ENCODE data around the gene BIRC6. TPM values are rescaled to one million over a fixed set of nuclear protein-coding genes. Genes with fewer than 3 reads are reported as not detected.

Gene BIRC6
- total RNA-seq, 1 experiment from 2014 or later: 63.1 TPM

DNA sequence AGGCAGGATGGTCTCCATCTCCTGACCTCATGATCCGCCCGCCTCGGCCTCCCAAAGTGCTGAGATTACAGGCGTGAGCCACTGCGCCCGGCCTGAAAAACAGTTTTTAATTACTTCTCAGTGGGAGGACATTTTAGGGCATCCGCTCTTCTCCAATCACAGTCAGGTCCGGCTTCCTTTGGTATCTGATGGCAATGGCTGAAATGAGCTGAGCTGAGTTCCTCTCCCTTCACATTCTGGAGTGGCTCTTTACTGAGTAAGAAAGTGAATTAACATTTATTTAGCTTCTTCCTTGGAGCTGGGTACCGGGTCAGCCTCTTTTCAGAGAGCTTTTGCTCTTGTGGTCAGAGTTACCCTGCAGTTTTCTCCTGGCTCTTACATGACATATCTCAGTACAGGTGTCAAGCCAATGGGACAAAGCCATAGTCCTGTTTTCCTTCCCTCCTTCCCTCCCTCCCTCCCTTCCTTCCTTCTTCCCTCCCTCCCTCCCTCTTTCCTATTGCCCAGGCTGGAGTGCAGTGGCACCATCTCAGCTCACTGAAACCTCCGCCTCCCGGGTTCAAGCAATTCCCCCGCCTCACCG is 269.9 kb downstream of the BIRC6 start (continued):
- no peak for TF ChIP-seq MLX (CRISPR knock-in tag; IDR thresholded peaks at IDR 0.05)

DNA sequence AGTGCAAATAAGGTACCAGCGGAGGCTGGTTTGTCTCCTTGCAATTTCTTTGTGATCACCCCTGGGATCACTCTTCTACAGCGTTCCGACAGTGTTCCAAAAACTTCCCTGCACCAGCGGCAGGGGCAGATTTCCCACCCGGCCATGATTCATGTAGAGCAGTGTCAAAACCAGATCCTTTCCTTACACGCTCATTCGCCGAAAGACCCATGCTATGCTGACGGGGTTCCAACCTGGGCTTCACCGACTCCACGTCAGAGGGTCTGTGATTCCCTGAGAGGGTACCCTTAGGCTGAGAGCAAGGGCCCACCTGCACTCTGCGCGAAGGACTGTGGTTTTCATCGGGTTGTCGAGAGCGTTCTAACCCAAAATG is 270.6 kb downstream of the BIRC6 start:
- Mint-ChIP-seq H3K36me3 (peaks cover 9% of the 10 kb centered on the region), H3K4me1 (peaks cover 16% of the 10 kb centered on the region), H3K27me3 (ENCODE audit: low read depth) (no peaks in the 10 kb centered on the region), H3K27ac (peak overlapping the region; percentile 97), H3K4me3 (peak overlapping the region; percentile 88), H3K9me3 (no peaks in the 10 kb centered on the region)
- DNase-seq (ENCODE audit: low spot score) (peak; percentile 55), ATAC-seq (peak; percentile 77)
- ChIA-PET CTCF (interaction anchor here (0.7 to 2.2 kb wide), 2 partner anchors 92 to 752 kb away, joined by 3 to 5 read pairs; no protein-coding TSS in a partner anchor), POLR2A (interaction anchor here (1.5 kb wide), 1 partner anchor 15 kb away, joined by 3 read pairs; no protein-coding TSS in a partner anchor)
- TF ChIP-seq, protein P1, sequence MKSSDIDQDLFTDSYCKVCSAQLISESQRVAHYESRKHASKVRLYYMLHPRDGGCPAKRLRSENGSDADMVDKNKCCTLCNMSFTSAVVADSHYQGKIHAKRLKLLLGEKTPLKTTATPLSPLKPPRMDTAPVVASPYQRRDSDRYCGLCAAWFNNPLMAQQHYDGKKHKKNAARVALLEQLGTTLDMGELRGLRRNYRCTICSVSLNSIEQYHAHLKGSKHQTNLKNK (CRISPR knock-in tag; IDR thresholded peaks at IDR 0.05): 0 out of 2 replicates have a peak, but pooled peaks have one; percentile 14
- 0 out of 2 replicates have a peak, but pooled peaks have one; percentile 20 for TF ChIP-seq PRRX2 (CRISPR knock-in tag; IDR thresholded peaks at IDR 0.05)
- no peak for TF ChIP-seq ZNF396 (CRISPR knock-in tag; IDR thresholded peaks at IDR 0.05; ENCODE audit: borderline replicate concordance)

DNA sequence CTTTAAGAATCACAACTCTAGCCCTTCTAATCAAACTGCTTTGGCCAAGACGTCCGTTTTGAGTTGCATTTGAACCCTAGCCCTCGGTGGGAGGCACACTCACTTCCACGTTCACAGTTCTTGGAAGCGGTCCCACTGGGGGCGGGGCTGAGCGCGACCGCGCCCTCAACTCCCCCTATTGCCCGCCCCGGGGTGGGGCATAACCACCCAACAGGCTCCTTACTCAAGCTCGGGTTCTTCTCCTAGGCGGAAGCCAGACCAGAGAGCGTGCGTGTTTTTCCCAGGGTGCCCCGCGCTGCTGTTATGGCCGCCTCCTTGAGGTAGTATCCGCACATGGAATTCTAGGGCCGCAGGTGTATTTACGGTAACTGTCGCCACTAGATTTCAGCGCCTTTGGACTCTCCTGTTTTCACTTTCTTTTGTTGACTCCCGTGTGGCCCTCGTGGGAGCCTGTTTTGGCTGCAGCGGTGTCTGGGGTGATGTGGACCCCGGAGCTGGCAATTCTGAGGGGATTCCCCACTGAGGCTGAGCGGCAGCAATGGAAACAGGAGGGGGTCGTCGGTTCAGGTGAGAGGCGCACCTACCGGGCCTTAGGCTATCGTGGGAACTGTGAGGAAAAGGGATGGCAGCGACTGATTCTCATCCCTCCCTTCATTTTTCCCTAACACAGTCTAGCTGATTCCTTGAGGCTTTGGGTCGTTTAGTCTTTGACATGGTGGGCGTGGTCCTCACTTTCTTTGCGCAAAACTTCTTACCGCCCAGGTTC is 271.2 kb downstream of the BIRC6 start, which contains the start of gene TTC27:
Gene TTC27 (plus strand): TSS at position 237 of the 766 bp plus-strand sequence. CDS start 243 bp downstream, at position 480.
- no peaks in the 10 kb centered on the region for H3K27me3 Mint-ChIP-seq (ENCODE audit: low read depth)
- CTCF ChIA-PET: interaction anchor here (0.7 to 2.2 kb wide), 2 partner anchors 91 to 751 kb away, joined by 3 to 5 read pairs; no protein-coding TSS in a partner anchor
- no peak for TF ChIP-seq ZNF121 (CRISPR knock-in tag; IDR thresholded peaks at IDR 0.05)
- peak; percentile 54; the same call in 1 of the 2 replicates for TF ChIP-seq FOXK1 (CRISPR knock-in tag; IDR thresholded peaks at IDR 0.05)
- TF ChIP-seq ATF1 (CRISPR knock-in tag; IDR thresholded peaks at IDR 0.05): no peak
- TF ChIP-seq TEAD1 (CRISPR knock-in tag; IDR thresholded peaks at IDR 0.05): 0 out of 2 replicates have a peak, but pooled peaks have one; percentile 21
- peak; percentile 67 for TF ChIP-seq SP1 (CRISPR knock-in tag; conservative IDR thresholded peaks at IDR 0.05)
- no peak for TF ChIP-seq ZNF532 (CRISPR knock-in tag; IDR thresholded peaks at IDR 0.05; ENCODE audit: borderline replicate concordance)
- peak; percentile 36; the same call in 1 of the 2 replicates for TF ChIP-seq E2F5 (CRISPR knock-in tag; IDR thresholded peaks at IDR 0.05)
- no peak for TF ChIP-seq HMGA2 (CRISPR knock-in tag; IDR thresholded peaks at IDR 0.05)
- TF ChIP-seq FOXP1 (CRISPR knock-in tag; IDR thresholded peaks at IDR 0.05; ENCODE audit: borderline replicate concordance): no peak
- TF ChIP-seq ZNF138 (CRISPR knock-in tag; conservative IDR thresholded peaks at IDR 0.05): no peak
- 0 out of 2 replicates have a peak, but pooled peaks have one; percentile 15 for TF ChIP-seq TEAD4 (CRISPR knock-in tag; IDR thresholded peaks at IDR 0.05)
- 0 out of 2 replicates have a peak, but pooled peaks have one; percentile 21 for TF ChIP-seq MYBL2 (CRISPR knock-in tag; IDR thresholded peaks at IDR 0.05)
- 0 out of 2 replicates have a peak, but pooled peaks have one; percentile 19 for TF ChIP-seq KAT7 (CRISPR knock-in tag; IDR thresholded peaks at IDR 0.05; ENCODE audit: borderline replicate concordance)
- 0 out of 2 replicates have a peak, but pooled peaks have one; percentile 30 for TF ChIP-seq FOXJ3 (CRISPR knock-in tag; IDR thresholded peaks at IDR 0.05; ENCODE audit: borderline replicate concordance)
- peak; percentile 49; the same call in 1 of the 2 replicates for TF ChIP-seq ARID4B (CRISPR knock-in tag; IDR thresholded peaks at IDR 0.05; ENCODE audit: borderline replicate concordance)

More for the DNA sequence above, 271.2 kb downstream of the BIRC6 start, which contains the start of gene TTC27:
- H3K9me3 Mint-ChIP-seq: no peaks in the 10 kb centered on the region
- DNase-seq (ENCODE audit: low spot score): peak; percentile 94
- POLR2A ChIA-PET: interaction anchor here (0.6 to 1.5 kb wide), 2 partner anchors 15 to 37 kb away, joined by 3 read pairs; no protein-coding TSS in a partner anchor
- H3K4me1 Mint-ChIP-seq: peaks cover 16% of the 10 kb centered on the region
- peak within 1 kb of the TSS; percentile 88 for H3K4me3 Mint-ChIP-seq
- ATAC-seq: peak; percentile 95
- H3K27ac Mint-ChIP-seq: peak within 1 kb of the TSS; percentile 97
- H3K36me3 Mint-ChIP-seq: peaks cover 10% of the 10 kb centered on the region
